ENCODE measurements around the gene FAM200A. TPM values are rescaled to one million over a fixed set of nuclear protein-coding genes. Genes with fewer than 3 reads are reported as not detected.

The FAM200A gene
- total RNA-seq, 4 donors from 2014 or later: 4.8 to 8.8 (median 5.6) TPM

- Histone ChIP-seq H3K27ac (peak within 1 kb of the TSS; percentile 91 to 98 (median 96)), H3K27me3 (no peaks in the 10 kb centered on the region), H3K9me3 (no peaks in the 10 kb centered on the region), H3K36me3 (peaks cover 3 to 62% (median 9%) of the 10 kb centered on the region in 3 donors), H3K4me1 (peaks cover 0 to 65% (median 20%) of the 10 kb centered on the region in 4 donors), H3K4me3 (peak within 1 kb of the TSS; percentile 82 to 98 (median 92))
- 0 to 1% methylated on average over 28 to 47 of the region's 73 CpGs for WGBS, 2 donors
- TF ChIP-seq POLR2A (IDR thresholded peaks at IDR 0.05) (peak; percentile 66 to 82), EP300 (IDR thresholded peaks at IDR 0.05) (peak; percentile 57 to 93), CTCF (IDR thresholded peaks at IDR 0.05) (peak in 1 of 5 experiments; percentile 21)
- DNase-seq (ENCODE audit: low spot score in 2 of 2): peak; percentile 83 to 89
These were observed 6.6 kb upstream of the FAM200A start, which contains the start of gene ZNF655 for GRCh38 chr7:99558306-99559174. Gene ZNF655 (plus strand): TSS chr7:99558642. CDS start chr7:99560560, 1,918 bp downstream.

GRCh38 chr7:99557940-99558305 is 6.0 kb upstream of the FAM200A start:
- TF ChIP-seq EP300 (IDR thresholded peaks at IDR 0.05): no peak
- no peak for TF ChIP-seq CTCF (IDR thresholded peaks at IDR 0.05)
- no peak for TF ChIP-seq POLR2A (IDR thresholded peaks at IDR 0.05)
- peaks cover 3 to 56% (median 7%) of the 10 kb centered on the region in 3 donors for H3K36me3 ChIP-seq
- H3K4me1 ChIP-seq: peaks cover 0 to 63% (median 20%) of the 10 kb centered on the region in 4 donors
- H3K27ac ChIP-seq: peak overlapping the region; percentile 91 to 98 (median 96)
- no peaks in the 10 kb centered on the region for H3K9me3 ChIP-seq
- DNase-seq (ENCODE audit: low spot score in 2 of 2): no peak
- no peaks in the 10 kb centered on the region for H3K27me3 ChIP-seq
- 2 to 3% methylated on average over 17 of the region's 17 CpGs for WGBS, 2 donors
- H3K4me3 ChIP-seq: peak overlapping the region; percentile 82 to 98 (median 92)

GRCh38 chr7:99557196-99557607 is 5.3 kb upstream of the FAM200A start:
- Histone ChIP-seq H3K27me3 (no peaks in the 10 kb centered on the region), H3K9me3 (no peaks in the 10 kb centered on the region), H3K4me1 (peaks cover 0 to 61% (median 23%) of the 10 kb centered on the region in 4 donors), H3K36me3 (peaks cover 3 to 49% (median 7%) of the 10 kb centered on the region in 3 donors), H3K4me3 (peak overlapping the region; percentile 82 to 98 (median 92)), H3K27ac (peak overlapping the region in 3 of 4 donors; percentile 96 to 98 (median 97))
- TF ChIP-seq POLR2A (IDR thresholded peaks at IDR 0.05): no peak
- TF ChIP-seq CTCF (IDR thresholded peaks at IDR 0.05): no peak
- no peak for TF ChIP-seq EP300 (IDR thresholded peaks at IDR 0.05)
- 66 to 71% methylated on average over 4 of the region's 4 CpGs for WGBS, 2 donors
- DNase-seq (ENCODE audit: low spot score in 2 of 2): no peak

- TF ChIP-seq CTCF (IDR thresholded peaks at IDR 0.05): no peak
- TF ChIP-seq POLR2A (IDR thresholded peaks at IDR 0.05): no peak
- TF ChIP-seq EP300 (IDR thresholded peaks at IDR 0.05): no peak
- Histone ChIP-seq H3K9me3 (no peaks in the 10 kb centered on the region), H3K36me3 (peaks cover 0 to 34% (median 0%) of the 10 kb centered on the region in 3 donors), H3K4me3 (no peak overlapping the region), H3K27me3 (no peaks in the 10 kb centered on the region), H3K27ac (no peak overlapping the region), H3K4me1 (peaks cover 0 to 51% (median 23%) of the 10 kb centered on the region in 4 donors)
- DNase-seq (ENCODE audit: low spot score in 2 of 2): no peak
- 64 to 66% methylated on average over 2 of the region's 2 CpGs for WGBS, 2 donors
These were observed 3.0 kb upstream of the FAM200A start for GRCh38 chr7:99554939-99555338.

- no peak for DNase-seq (ENCODE audit: low spot score in 2 of 2)
- H3K36me3 ChIP-seq: peaks cover 0 to 51% (median 3%) of the 10 kb centered on the region in 3 donors
- 88 to 91% methylated on average over 4 of the region's 4 CpGs for WGBS, 2 donors
- peaks cover 0 to 7% (median 0%) of the 10 kb centered on the region in 4 donors for H3K9me3 ChIP-seq
- no peaks in the 10 kb centered on the region for H3K27me3 ChIP-seq
- H3K27ac ChIP-seq: no peak overlapping the region
- TF ChIP-seq CTCF (IDR thresholded peaks at IDR 0.05): no peak
- no peak for TF ChIP-seq POLR2A (IDR thresholded peaks at IDR 0.05)
- TF ChIP-seq EP300 (IDR thresholded peaks at IDR 0.05): no peak
- H3K4me3 ChIP-seq: no peak overlapping the region
- peaks cover 0 to 43% (median 17%) of the 10 kb centered on the region in 4 donors for H3K4me1 ChIP-seq
These were observed 1.1 kb upstream of the FAM200A start for GRCh38 chr7:99553039-99553438.

Data from tibial nerve (tissue), 4 donors.